Colonic mucosa (tissue), 4 donors: ENCODE data around the gene CBY2. TPM values are rescaled to one million over a fixed set of nuclear protein-coding genes. Genes with fewer than 3 reads are reported as not detected.

Experiments
- DNase-seq: peaks from one replicate; pipeline ENCODE4 v3.0.0-alpha.2; 2020
- H3K27ac ChIP-seq: fragments of 200-600 bp; one replicate; pipeline ENCODE4 v1.8.0; 2021
- H3K27me3 ChIP-seq: fragments of 200-600 bp; one replicate; pipeline ENCODE4 v1.8.0; 2021
- H3K36me3 ChIP-seq: fragments of 200-600 bp; one replicate; pipeline ENCODE4 v1.8.0; 2021
- H3K4me1 ChIP-seq: fragments of 200-600 bp; one replicate; pipeline ENCODE4 v1.8.0; 2021; ENCODE audit warnings: mild to moderate bottlenecking
- H3K4me3 ChIP-seq: fragments of 200-600 bp; one replicate; pipeline ENCODE4 v1.8.0; 2021
- H3K9ac ChIP-seq, 2 donors: one replicate each; pipeline ENCODE4 v1.7.0; 2013; ENCODE audit warnings: control low read depth in 2 of 2, low read depth in 2 of 2, low read length in 2 of 2
- H3K9me3 ChIP-seq: fragments of 200-600 bp; one replicate; pipeline ENCODE4 v1.8.0; 2021
- intact Hi-C: fragments of 100-400 bp; cut with DNase I; formaldehyde crosslinking; loops from one replicate; pipeline ENCODE4 v1.14.1; 2022
- total RNA-seq, 2 donors: library from RNA; stranded (reverse); fragmentation: NEBNext Ultra II Directional in 1 of 2; extraction: Animal tissue kit (Norgen Biotek cat#: 25700) in 1 of 2; gene quantifications; one replicate each; pipeline ENCODE4 v1.2.1, GENCODE V29; 2021
- TF ChIP-seq, protein P1 (sequence below): fragments of 200-600 bp; IDR thresholded peaks from one replicate; pipeline ENCODE4 v1.8.0; 2022; ENCODE audit warnings: antibody characterized with exemption, mild to moderate bottlenecking
- donor health status: healthy.
- donor health status: DM: no; HTN: no; CAD: no.
- donor health status: DM: no; HTN: no; CAD: no.

Gene CBY2
- total RNA-seq, 2 donors from 2014 or later: not detected

- no peak overlapping the region for H3K9ac ChIP-seq
- no peak for DNase-seq
- no peak overlapping the region for H3K4me3 ChIP-seq
- H3K4me1 ChIP-seq: no peaks in the 10 kb centered on the region
- intact Hi-C loops: no loop called here
- H3K27ac ChIP-seq: no peak overlapping the region
- TF ChIP-seq, protein P1, sequence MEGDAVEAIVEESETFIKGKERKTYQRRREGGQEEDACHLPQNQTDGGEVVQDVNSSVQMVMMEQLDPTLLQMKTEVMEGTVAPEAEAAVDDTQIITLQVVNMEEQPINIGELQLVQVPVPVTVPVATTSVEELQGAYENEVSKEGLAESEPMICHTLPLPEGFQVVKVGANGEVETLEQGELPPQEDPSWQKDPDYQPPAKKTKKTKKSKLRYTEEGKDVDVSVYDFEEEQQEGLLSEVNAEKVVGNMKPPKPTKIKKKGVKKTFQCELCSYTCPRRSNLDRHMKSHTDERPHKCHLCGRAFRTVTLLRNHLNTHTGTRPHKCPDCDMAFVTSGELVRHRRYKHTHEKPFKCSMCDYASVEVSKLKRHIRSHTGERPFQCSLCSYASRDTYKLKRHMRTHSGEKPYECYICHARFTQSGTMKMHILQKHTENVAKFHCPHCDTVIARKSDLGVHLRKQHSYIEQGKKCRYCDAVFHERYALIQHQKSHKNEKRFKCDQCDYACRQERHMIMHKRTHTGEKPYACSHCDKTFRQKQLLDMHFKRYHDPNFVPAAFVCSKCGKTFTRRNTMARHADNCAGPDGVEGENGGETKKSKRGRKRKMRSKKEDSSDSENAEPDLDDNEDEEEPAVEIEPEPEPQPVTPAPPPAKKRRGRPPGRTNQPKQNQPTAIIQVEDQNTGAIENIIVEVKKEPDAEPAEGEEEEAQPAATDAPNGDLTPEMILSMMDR: no peak
- no peaks in the 10 kb centered on the region for H3K27me3 ChIP-seq
- no peaks in the 10 kb centered on the region for H3K36me3 ChIP-seq
- no peaks in the 10 kb centered on the region for H3K9me3 ChIP-seq
These were observed 12.1 kb downstream of the CBY2 start for GRCh38 chr13:45714170-45714569.

DNA sequence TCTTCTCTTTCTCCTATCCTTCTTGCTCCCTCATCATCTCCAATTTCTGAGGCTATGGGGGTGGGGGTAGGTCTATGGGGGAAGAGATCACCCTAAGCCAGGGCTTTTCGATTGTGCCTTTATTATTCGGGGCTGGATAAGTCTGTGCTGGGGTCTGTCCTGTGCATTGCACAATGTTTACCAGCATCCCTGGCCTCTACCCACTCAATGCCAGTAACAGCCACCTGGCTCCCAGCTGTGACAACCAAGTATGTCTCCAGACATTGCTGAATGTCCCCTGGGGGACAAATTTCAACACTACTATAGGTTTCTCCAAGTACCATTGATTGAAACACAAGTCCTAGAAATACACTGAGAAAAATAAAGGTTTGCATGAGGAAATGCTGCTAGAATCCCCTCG, 13.2 kb downstream of the CBY2 start:
- TF ChIP-seq, protein P1: no peak
- Histone ChIP-seq H3K27ac (no peak overlapping the region), H3K9ac (no peak overlapping the region), H3K27me3 (no peaks in the 10 kb centered on the region), H3K4me3 (no peak overlapping the region), H3K36me3 (no peaks in the 10 kb centered on the region), H3K4me1 (no peaks in the 10 kb centered on the region), H3K9me3 (no peaks in the 10 kb centered on the region)
- intact Hi-C loops: no loop called here
- no peak for DNase-seq

DNA sequence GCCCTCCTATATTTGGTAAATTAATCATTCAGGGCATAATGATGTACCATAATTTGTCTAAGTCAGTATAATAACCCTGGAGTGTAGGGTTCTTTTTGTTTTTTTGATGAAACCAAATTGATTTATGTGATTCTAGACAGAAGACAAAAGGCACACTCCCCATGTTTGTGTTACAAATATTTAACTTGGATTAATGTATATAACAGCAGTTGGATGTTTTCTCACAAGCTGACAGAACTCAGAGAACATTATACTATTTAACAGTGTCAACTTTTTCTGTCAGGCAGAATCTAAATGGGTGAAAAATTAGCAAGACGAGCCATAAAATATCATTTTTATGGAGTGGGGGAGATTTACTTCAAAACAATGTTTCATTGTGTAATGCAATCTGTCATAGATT, 15.2 kb downstream of the CBY2 start:
- intact Hi-C loops: no loop called here
- Histone ChIP-seq H3K9ac (no peak overlapping the region), H3K4me1 (no peaks in the 10 kb centered on the region), H3K4me3 (no peak overlapping the region), H3K9me3 (no peaks in the 10 kb centered on the region), H3K27ac (no peak overlapping the region), H3K27me3 (no peaks in the 10 kb centered on the region), H3K36me3 (no peaks in the 10 kb centered on the region)
- no peak for DNase-seq
- TF ChIP-seq, protein P1: no peak

- no peaks in the 10 kb centered on the region for H3K36me3 ChIP-seq
- no peaks in the 10 kb centered on the region for H3K27me3 ChIP-seq
- H3K9me3 ChIP-seq: no peaks in the 10 kb centered on the region
- no peak overlapping the region for H3K9ac ChIP-seq
- TF ChIP-seq, protein P1: no peak
- DNase-seq: no peak
- H3K27ac ChIP-seq: no peak overlapping the region
- H3K4me1 ChIP-seq: no peaks in the 10 kb centered on the region
- no peak overlapping the region for H3K4me3 ChIP-seq
- intact Hi-C loops: no loop called here
These were observed 15.9 kb downstream of the CBY2 start for GRCh38 chr13:45718063-45718462.

DNA sequence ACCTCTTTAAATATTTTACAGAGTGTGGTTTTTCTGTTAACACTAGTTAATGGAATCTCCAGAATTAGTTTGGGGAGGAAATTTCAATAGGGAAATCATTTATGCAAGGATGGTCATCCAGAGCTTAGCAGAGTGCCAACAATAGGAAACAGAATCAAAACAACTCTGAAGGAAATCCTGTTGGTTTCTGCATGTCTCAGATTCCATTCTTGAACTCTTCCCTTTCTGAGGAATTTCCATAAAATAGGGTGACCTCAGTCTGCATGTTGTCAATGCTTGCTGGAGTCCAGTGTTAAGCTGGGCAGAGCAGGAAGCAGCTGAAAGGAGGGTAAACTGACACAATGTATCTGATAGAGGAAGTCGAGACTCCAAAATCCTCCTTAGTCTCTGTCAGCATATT, 16.9 kb downstream of the CBY2 start:
- no peak overlapping the region for H3K27ac ChIP-seq
- no peaks in the 10 kb centered on the region for H3K27me3 ChIP-seq
- no peak for DNase-seq
- no peak overlapping the region for H3K4me3 ChIP-seq
- no peaks in the 10 kb centered on the region for H3K9me3 ChIP-seq
- TF ChIP-seq, protein P1: no peak
- no peaks in the 10 kb centered on the region for H3K36me3 ChIP-seq
- H3K9ac ChIP-seq: no peak overlapping the region
- intact Hi-C loops: no loop called here
- no peaks in the 10 kb centered on the region for H3K4me1 ChIP-seq

- intact Hi-C loops: no loop called here
- DNase-seq: no peak
- Histone ChIP-seq H3K27me3 (no peaks in the 10 kb centered on the region), H3K9ac (no peak overlapping the region), H3K9me3 (no peaks in the 10 kb centered on the region), H3K36me3 (no peaks in the 10 kb centered on the region), H3K4me1 (no peaks in the 10 kb centered on the region), H3K4me3 (no peak overlapping the region), H3K27ac (no peak overlapping the region)
- TF ChIP-seq, protein P1: no peak
These were observed 19.1 kb downstream of the CBY2 start for GRCh38 chr13:45721203-45721731.
